Mesenchymal stem cell (in vitro differentiated cells and primary cell): Measurements from ENCODE around the gene USP4.
A peak's percentile ranks its signal among the peaks of the same experiment; 100 is the strongest.

Experiments used
- DNase-seq: peaks from one replicate; pipeline ENCODE4 v3.0.0-alpha.2; 2013
- H2AFZ ChIP-seq: one replicate; pipeline ENCODE4 v1.6.1; 2013; ENCODE audit warnings: low read depth, mild to moderate bottlenecking, control low read depth, inconsistent platforms, low read length, moderate library complexity
- H2AK5ac ChIP-seq: 2 replicates; pipeline ENCODE4 v1.6.1; 2013; ENCODE audit warnings: low read length, moderate library complexity, mild to moderate bottlenecking, inconsistent platforms; ENCODE audit not compliant: severe bottlenecking
- H2BK120ac ChIP-seq: one replicate; pipeline ENCODE4 v1.6.1; 2013; ENCODE audit warnings: low read depth, mild to moderate bottlenecking, inconsistent platforms, low read length, moderate library complexity
- H2BK12ac ChIP-seq, 2 experiments: one replicate each; pipeline ENCODE4 v1.6.1; 2013; ENCODE audit warnings: inconsistent platforms in 2 of 2, low read length in 2 of 2, mild to moderate bottlenecking in 2 of 2, moderate library complexity in 2 of 2, control low read depth in 1 of 2
- H2BK15ac ChIP-seq: one replicate; pipeline ENCODE4 v1.6.1; 2013; ENCODE audit warnings: mild to moderate bottlenecking, low read depth, inconsistent platforms; ENCODE audit not compliant: poor library complexity, severe bottlenecking
- H2BK5ac ChIP-seq: 2 replicates; pipeline ENCODE4 v1.6.1; 2013; ENCODE audit warnings: low read depth, mild to moderate bottlenecking, low read length, control low read depth, inconsistent platforms; ENCODE audit not compliant: poor library complexity, severe bottlenecking
- H3K14ac ChIP-seq, 2 experiments: one replicate each; pipeline ENCODE4 v1.6.1; 2013; ENCODE audit warnings: inconsistent platforms in 2 of 2, low read length in 2 of 2, control low read depth in 1 of 2, mild to moderate bottlenecking in 1 of 2, moderate library complexity in 1 of 2
- H3K18ac ChIP-seq, 2 experiments: one replicate each; pipeline ENCODE4 v1.6.1; 2013; ENCODE audit warnings: inconsistent platforms in 2 of 2, low read length in 2 of 2, control low read depth in 1 of 2, low read depth in 1 of 2, mild to moderate bottlenecking in 1 of 2
- H3K23ac ChIP-seq, 2 experiments: one replicate each; pipeline ENCODE4 v1.6.1; 2013; ENCODE audit warnings: inconsistent platforms in 2 of 2, low read length in 2 of 2, mild to moderate bottlenecking in 2 of 2, moderate library complexity in 2 of 2, control low read depth in 1 of 2
- H3K27ac ChIP-seq: 2 replicates; pipeline ENCODE4 v1.5.1; 2013; ENCODE audit warnings: mild to moderate bottlenecking, moderate library complexity, low read length, control low read depth, inconsistent platforms; ENCODE audit not compliant: poor library complexity, severe bottlenecking
- H3K27me3 ChIP-seq, 2 experiments: 2 replicates each; pipeline versions ENCODE4 v1.6.1 to v1.7.0; 2013; ENCODE audit warnings: low read length in 2 of 2, mild to moderate bottlenecking in 2 of 2, moderate library complexity in 2 of 2, control low read depth in 1 of 2, inconsistent platforms in 1 of 2; ENCODE audit not compliant: control insufficient read depth in 1 of 2, insufficient read depth in 1 of 2
- H3K36me3 ChIP-seq, 2 experiments: 2 replicates each; pipeline versions ENCODE4 v1.6.1 to v1.7.0; 2013; ENCODE audit warnings: low read length in 2 of 2, control low read depth in 1 of 2, inconsistent platforms in 1 of 2, low read depth in 1 of 2, mild to moderate bottlenecking in 1 of 2; ENCODE audit not compliant: insufficient read depth in 2 of 2, control insufficient read depth in 1 of 2
- H3K4ac ChIP-seq, 2 experiments: one replicate each; pipeline ENCODE4 v1.6.1; 2013; ENCODE audit warnings: inconsistent platforms in 2 of 2, low read length in 2 of 2, mild to moderate bottlenecking in 2 of 2, moderate library complexity in 2 of 2, control low read depth in 1 of 2, low read depth in 1 of 2
- H3K4me1 ChIP-seq: 2 replicates; pipeline ENCODE4 v1.6.1; 2013; ENCODE audit warnings: low read depth, low read length, control low read depth; ENCODE audit not compliant: control insufficient read depth, insufficient read depth
- H3K4me2 ChIP-seq: 2 replicates; pipeline ENCODE4 v1.6.1; 2013; ENCODE audit warnings: low read length, mild to moderate bottlenecking, inconsistent platforms; ENCODE audit not compliant: poor library complexity, severe bottlenecking
- H3K4me3 ChIP-seq, 2 experiments: 2 replicates each; pipeline versions ENCODE4 v1.5.1 to v1.7.0; 2013; ENCODE audit warnings: low read length in 2 of 2, mild to moderate bottlenecking in 2 of 2, control low read depth in 1 of 2, low read depth in 1 of 2; ENCODE audit not compliant: insufficient read depth in 1 of 2
- H3K79me1 ChIP-seq: replicated peaks from 2 replicates; pipeline ENCODE4 v1.6.1; 2013; ENCODE audit warnings: mild to moderate bottlenecking, control low read depth, low read length, inconsistent platforms; ENCODE audit not compliant: poor library complexity, severe bottlenecking
- H3K9ac ChIP-seq: 2 replicates; pipeline ENCODE4 v1.7.0; 2013; ENCODE audit warnings: mild to moderate bottlenecking, low read length, moderate library complexity
- H3K9me3 ChIP-seq: 2 replicates; pipeline ENCODE4 v1.7.0; 2013; ENCODE audit warnings: mild to moderate bottlenecking, low read length; ENCODE audit not compliant: control insufficient read depth
- H4K8ac ChIP-seq: one replicate; pipeline ENCODE4 v1.6.1; 2013; ENCODE audit warnings: inconsistent platforms, mild to moderate bottlenecking, low read length, moderate library complexity
- H4K91ac ChIP-seq: one replicate; pipeline ENCODE4 v1.6.1; 2013; ENCODE audit warnings: mild to moderate bottlenecking, low read length, inconsistent platforms
- WGBS: methylation state at CpG from one replicate; pipeline ENCODE4 v1.1.7; 2013; ENCODE audit warnings: mixed read lengths; 5-methylcytosine and 5-hydroxymethylcytosine counted together

Gene USP4

GRCh38 chr3:49341996-49342395, 2.1 kb upstream of the USP4 start:
- Histone ChIP-seq H2BK12ac (no peak overlapping the region), H3K4me2 (no peak overlapping the region), H3K79me1 (no peaks in the 10 kb centered on the region), H3K4me3 (no peak overlapping the region), H4K91ac (no peak overlapping the region), H2BK120ac (no peak overlapping the region), H2AFZ (no peak overlapping the region), H2BK15ac (no peak overlapping the region), H3K27ac (no peak overlapping the region), H3K4me1 (peaks cover 10% of the 10 kb centered on the region), H3K27me3 (no peaks in the 10 kb centered on the region), H3K14ac (no peak overlapping the region), H2BK5ac (no peak overlapping the region), H2AK5ac (no peak overlapping the region), H3K9ac (no peak overlapping the region), H3K23ac (no peak overlapping the region), H3K36me3 (peaks cover 0 to 4% of the 10 kb centered on the region in 2 experiments), H3K9me3 (no peaks in the 10 kb centered on the region), H3K4ac (no peak overlapping the region), H3K18ac (no peak overlapping the region), H4K8ac (no peak overlapping the region)
- 97% methylated on average over 6 of the region's 6 CpGs for WGBS
- no peak for DNase-seq

- Histone ChIP-seq H3K36me3 (peaks cover 7 to 23% of the 10 kb centered on the region in 2 experiments), H3K27ac (peak overlapping the region; percentile 96), H2BK5ac (peak overlapping the region; percentile 72), H3K9ac (peak overlapping the region; percentile 95), H2AFZ (peak overlapping the region; percentile 93), H4K8ac (peak overlapping the region; percentile 82), H2BK15ac (peak overlapping the region; percentile 92), H2BK120ac (peak overlapping the region; percentile 66), H2BK12ac (peak overlapping the region in 1 of 2 experiments; percentile 71), H3K18ac (peak overlapping the region in 1 of 2 experiments; percentile 90), H2AK5ac (no peak overlapping the region), H3K27me3 (no peaks in the 10 kb centered on the region), H3K9me3 (no peaks in the 10 kb centered on the region), H3K4me1 (peaks cover 10% of the 10 kb centered on the region), H3K4ac (peak overlapping the region; percentile 82 to 83), H3K79me1 (peaks cover 4% of the 10 kb centered on the region), H3K4me2 (peak overlapping the region; percentile 85), H3K23ac (no peak overlapping the region), H3K4me3 (peak overlapping the region; percentile 86 to 89), H4K91ac (peak overlapping the region; percentile 75), H3K14ac (peak overlapping the region in 1 of 2 experiments; percentile 87)
- DNase-seq = peak; percentile 50
- WGBS = 7% methylated on average over 17 of the region's 17 CpGs
Observed at GRCh38 chr3:49339581-49339940, 292 bp downstream of the USP4 start.

- Histone ChIP-seq H2BK120ac (no peak overlapping the region), H3K27me3 (no peaks in the 10 kb centered on the region), H4K8ac (no peak overlapping the region), H3K9me3 (no peaks in the 10 kb centered on the region), H3K36me3 (peaks cover 53 to 64% of the 10 kb centered on the region in 2 experiments), H2BK15ac (no peak overlapping the region), H3K4me1 (peaks cover 1% of the 10 kb centered on the region), H3K18ac (no peak overlapping the region), H2BK12ac (no peak overlapping the region), H2BK5ac (no peak overlapping the region), H4K91ac (no peak overlapping the region), H3K9ac (no peak overlapping the region), H3K14ac (no peak overlapping the region), H3K4me3 (no peak overlapping the region), H3K4ac (no peak overlapping the region), H3K79me1 (peaks cover 25% of the 10 kb centered on the region), H2AFZ (no peak overlapping the region), H3K4me2 (no peak overlapping the region), H3K23ac (no peak overlapping the region), H3K27ac (no peak overlapping the region), H2AK5ac (no peak overlapping the region)
- WGBS = 100% methylated on average over 2 of the region's 5 CpGs
- DNase-seq = no peak
Observed at GRCh38 chr3:49333916-49334633, 5.8 kb downstream of the USP4 start.

- no peak overlapping the region for H3K14ac ChIP-seq
- no peak overlapping the region for H4K91ac ChIP-seq
- H3K27me3 ChIP-seq = no peaks in the 10 kb centered on the region
- no peak overlapping the region for H2BK120ac ChIP-seq
- peaks cover 25% of the 10 kb centered on the region for H3K79me1 ChIP-seq
- no peak overlapping the region for H2AK5ac ChIP-seq
- H3K36me3 ChIP-seq = peaks cover 53 to 68% of the 10 kb centered on the region in 2 experiments
- H3K4me2 ChIP-seq = no peak overlapping the region
- H3K18ac ChIP-seq = no peak overlapping the region
- 90% methylated on average over 2 of the region's 3 CpGs for WGBS
- H3K27ac ChIP-seq = no peak overlapping the region
- no peak overlapping the region for H2AFZ ChIP-seq
- H3K4me1 ChIP-seq = no peaks in the 10 kb centered on the region
- H4K8ac ChIP-seq = no peak overlapping the region
- no peak overlapping the region for H3K4me3 ChIP-seq
- no peak overlapping the region for H3K9ac ChIP-seq
- DNase-seq = no peak
- no peak overlapping the region for H3K23ac ChIP-seq
- no peak overlapping the region for H2BK15ac ChIP-seq
- H3K9me3 ChIP-seq = no peaks in the 10 kb centered on the region
- H2BK12ac ChIP-seq = no peak overlapping the region
- H2BK5ac ChIP-seq = no peak overlapping the region
- no peak overlapping the region for H3K4ac ChIP-seq
Observed at GRCh38 chr3:49333091-49333490, 6.8 kb downstream of the USP4 start.
